B cell (primary cell): ENCODE data around the gene PDZD8. TPM values are rescaled to one million over a fixed set of nuclear protein-coding genes. Genes with fewer than 3 reads are reported as not detected.

Experiments used
- ATAC-seq: fragments of 200-7000 bp; cut with Tn5 transposase; one replicate; pipeline ENCODE4 v1.10.0; 2021; ENCODE audit warnings: low read depth, mild to moderate bottlenecking, moderate number of reproducible peaks, moderate library complexity
- CTCF ChIA-PET: fragments of 350-600 bp; sonication (Branson Sonifier 250); formaldehyde crosslinking; loops from one replicate; lab custom pipeline; 2021; ENCODE audit warnings: antibody characterized with exemption, inconsistent platforms; lab: Charles Lee
- POLR2A ChIA-PET: fragments of 350-600 bp; sonication (Branson Sonifier 250); formaldehyde crosslinking; loops from one replicate; lab custom pipeline; 2021; ENCODE audit warnings: antibody characterized with exemption; lab: Charles Lee
- DNase-seq: peaks from one replicate; pipeline ENCODE4 v3.0.0; 2013
- H2AFZ ChIP-seq: 2 replicates; pipeline ENCODE4 v1.6.1; 2012; ENCODE audit warnings: mild to moderate bottlenecking, low read depth, low read length; ENCODE audit not compliant: insufficient read depth, poor library complexity, severe bottlenecking
- H3K27ac ChIP-seq, 2 donors: 1 replicate in 1 of 2; 2 replicates in 1 of 2; pipeline ENCODE4 v1.5.1; 2012 to 2013; ENCODE audit warnings: low read length in 2 of 2, mild to moderate bottlenecking in 2 of 2, moderate library complexity in 1 of 2
- H3K27me3 ChIP-seq, 4 experiments: fragments of 200-600 bp in 1 of 4; sonication (generic) in 1 of 4; replicated peaks in 1 of 4; 1 replicate in 2 of 4; 2 replicates in 2 of 4; pipeline versions ENCODE4 v1.6.1 to v1.7.0; 2013 to 2016; ENCODE audit warnings: low read length in 3 of 4, mild to moderate bottlenecking in 2 of 4, mixed read lengths in 1 of 4, moderate library complexity in 1 of 4; ENCODE audit not compliant: insufficient read depth in 4 of 4, control insufficient read depth in 3 of 4; ENCODE audit errors: control extremely low read depth in 1 of 4
- H3K36me3 ChIP-seq, 2 experiments: replicated peaks in 1 of 2; 1 replicate in 1 of 2; 2 replicates in 1 of 2; pipeline versions ENCODE4 v1.6.1 to v1.7.1; 2013; ENCODE audit warnings: low read length in 1 of 2; ENCODE audit not compliant: insufficient read depth in 2 of 2, control insufficient read depth in 1 of 2; ENCODE audit errors: control extremely low read depth in 1 of 2, extremely low read depth in 1 of 2
- H3K4me1 ChIP-seq, 2 donors: fragments of 200-600 bp in 1 of 2; sonication (generic) in 1 of 2; 1 replicate in 1 of 2; 2 replicates in 1 of 2; pipeline versions ENCODE4 v1.5.1 to v1.6.1; 2013 to 2017; ENCODE audit warnings: low read length in 2 of 2; ENCODE audit not compliant: control insufficient read depth in 2 of 2, insufficient read depth in 2 of 2
- H3K4me2 ChIP-seq: replicated peaks from 2 replicates; pipeline ENCODE3; 2012; ENCODE audit warnings: mild to moderate bottlenecking, low read depth, low read length; ENCODE audit not compliant: poor library complexity, severe bottlenecking
- H3K4me3 ChIP-seq, 5 experiments: fragments of 200-600 bp in 1 of 5; sonication (generic) in 1 of 5; 1 replicate in 3 of 5; 2 replicates in 2 of 5; pipeline versions ENCODE4 v1.5.1 to v1.7.0; 2011 to 2016; ENCODE audit warnings: low read length in 4 of 5, mild to moderate bottlenecking in 4 of 5, low read depth in 2 of 5, control low read depth in 1 of 5, moderate library complexity in 1 of 5; ENCODE audit not compliant: insufficient read depth in 1 of 5; ENCODE audit errors: control extremely low read depth in 1 of 5, extremely low read depth in 1 of 5
- H3K79me2 ChIP-seq: fragments of 200-600 bp; sonication (generic); one replicate; pipeline ENCODE4 v1.6.0; 2016; ENCODE audit warnings: low read length; ENCODE audit not compliant: control insufficient read depth, insufficient read depth
- H3K9ac ChIP-seq: fragments of 200-600 bp; sonication (generic); 2 replicates; pipeline ENCODE4 v1.6.1; 2017; ENCODE audit warnings: mild to moderate bottlenecking, low read length, moderate library complexity
- H3K9me3 ChIP-seq, 3 donors: one replicate each; pipeline versions ENCODE4 v1.6.1 to v1.7.1; 2013; ENCODE audit warnings: low read length in 2 of 3; ENCODE audit not compliant: control insufficient read depth in 2 of 3, insufficient read depth in 1 of 3; ENCODE audit errors: control extremely low read depth in 1 of 3
- H4K20me1 ChIP-seq: 2 replicates; pipeline ENCODE4 v1.6.0; 2012; ENCODE audit warnings: mild to moderate bottlenecking, low read length; ENCODE audit not compliant: insufficient read depth, control insufficient read depth, poor library complexity, severe bottlenecking
- H3K27ac Mint-ChIP-seq: one replicate; pipeline ENCODE4 v1.8.0; 2021; ENCODE audit warnings: mixed read lengths
- H3K27me3 Mint-ChIP-seq: one replicate; pipeline ENCODE4 v1.8.0; 2021; ENCODE audit warnings: mixed read lengths
- H3K4me1 Mint-ChIP-seq: one replicate; pipeline ENCODE4 v1.8.0; 2021; ENCODE audit warnings: mixed read lengths
- H3K4me3 Mint-ChIP-seq: one replicate; pipeline ENCODE4 v1.8.0; 2021; ENCODE audit warnings: mixed read lengths
- H3K9me3 Mint-ChIP-seq: one replicate; pipeline ENCODE4 v1.8.0; 2022; ENCODE audit warnings: mixed read lengths; ENCODE audit not compliant: insufficient read depth
- EZH2 ChIP-seq: IDR thresholded peaks from 2 replicates; pipeline ENCODE4 v1.6.1; 2012; ENCODE audit warnings: borderline replicate concordance, low read depth, mild to moderate bottlenecking, moderate library complexity, low read length; ENCODE audit not compliant: insufficient read depth, poor library complexity, severe bottlenecking
- WGBS: methylation state at CpG from one replicate; pipeline ENCODE4 v1.1.5; 2013; ENCODE audit warnings: missing lambda C conversion rate; ENCODE audit not compliant: insufficient coverage; 5-methylcytosine and 5-hydroxymethylcytosine counted together
- intact Hi-C: fragments of 100-400 bp; cut with micrococcal nuclease; formaldehyde crosslinking; loops from one replicate; pipeline ENCODE4 v1.10.0; 2022
- polyA plus RNA-seq: library from polyadenylated mRNA; depleted of rRNA; stranded (reverse); fragments of >200 nt; gene quantifications from 2 replicates; pipeline ENCODE4 v1.2.3, GENCODE V29; 2012
- total RNA-seq, 2 donors: library from RNA; stranded (reverse); fragments of 120-200 nt in 1 of 2; gene quantifications; 1 replicate in 1 of 2; 2 replicates in 1 of 2; pipeline versions ENCODE4 v1.2.3 to v1.2.4, GENCODE V29; 2013 to 2022
- TF ChIP-seq, protein P1 (sequence below): fragments of 200-600 bp; IDR thresholded peaks from one replicate; pipeline ENCODE4 v1.8.0; 2022; ENCODE audit warnings: antibody characterized with exemption, mild to moderate bottlenecking

The PDZD8 gene
- total and polyA plus RNA-seq, 2 donors (not counting 1 experiment from before 2014, with no cell fraction given), result 4.9 to 13.2 TPM

- Histone ChIP-seq H3K36me3 (no peaks in the 10 kb centered on the region), H3K4me2 (no peak overlapping the region), H3K79me2 (no peaks in the 10 kb centered on the region), H3K27me3 (peaks cover 0 to 21% (median 0%) of the 10 kb centered on the region in 4 experiments), H4K20me1 (no peaks in the 10 kb centered on the region), H3K4me3 (no peak overlapping the region), H3K4me1 (no peaks in the 10 kb centered on the region), H3K9ac (no peak overlapping the region), H3K27ac (no peak overlapping the region), H2AFZ (no peak overlapping the region), H3K9me3 (no peaks in the 10 kb centered on the region)
- no peak for TF ChIP-seq EZH2
- TF ChIP-seq, protein P1, sequence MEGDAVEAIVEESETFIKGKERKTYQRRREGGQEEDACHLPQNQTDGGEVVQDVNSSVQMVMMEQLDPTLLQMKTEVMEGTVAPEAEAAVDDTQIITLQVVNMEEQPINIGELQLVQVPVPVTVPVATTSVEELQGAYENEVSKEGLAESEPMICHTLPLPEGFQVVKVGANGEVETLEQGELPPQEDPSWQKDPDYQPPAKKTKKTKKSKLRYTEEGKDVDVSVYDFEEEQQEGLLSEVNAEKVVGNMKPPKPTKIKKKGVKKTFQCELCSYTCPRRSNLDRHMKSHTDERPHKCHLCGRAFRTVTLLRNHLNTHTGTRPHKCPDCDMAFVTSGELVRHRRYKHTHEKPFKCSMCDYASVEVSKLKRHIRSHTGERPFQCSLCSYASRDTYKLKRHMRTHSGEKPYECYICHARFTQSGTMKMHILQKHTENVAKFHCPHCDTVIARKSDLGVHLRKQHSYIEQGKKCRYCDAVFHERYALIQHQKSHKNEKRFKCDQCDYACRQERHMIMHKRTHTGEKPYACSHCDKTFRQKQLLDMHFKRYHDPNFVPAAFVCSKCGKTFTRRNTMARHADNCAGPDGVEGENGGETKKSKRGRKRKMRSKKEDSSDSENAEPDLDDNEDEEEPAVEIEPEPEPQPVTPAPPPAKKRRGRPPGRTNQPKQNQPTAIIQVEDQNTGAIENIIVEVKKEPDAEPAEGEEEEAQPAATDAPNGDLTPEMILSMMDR, result no peak
- no peaks in the 10 kb centered on the region for H3K4me1 Mint-ChIP-seq
- no peaks in the 10 kb centered on the region for H3K9me3 Mint-ChIP-seq
- no peak overlapping the region for H3K27ac Mint-ChIP-seq
- peaks cover 34% of the 10 kb centered on the region for H3K27me3 Mint-ChIP-seq
- no peak for ATAC-seq
- intact Hi-C loops, result no loop called here
- 48% methylated on average over 3 of the region's 6 CpGs for WGBS
- no peak overlapping the region for H3K4me3 Mint-ChIP-seq
- DNase-seq, result no peak
- ChIA-PET POLR2A (no interaction called here), CTCF (interaction anchor here (1.4 kb wide), 1 partner anchor 33 kb away, joined by 3 read pairs; no protein-coding TSS in a partner anchor)
Measured at GRCh38 chr10:117249493-117250093, 125.6 kb downstream of the PDZD8 start.

DNA sequence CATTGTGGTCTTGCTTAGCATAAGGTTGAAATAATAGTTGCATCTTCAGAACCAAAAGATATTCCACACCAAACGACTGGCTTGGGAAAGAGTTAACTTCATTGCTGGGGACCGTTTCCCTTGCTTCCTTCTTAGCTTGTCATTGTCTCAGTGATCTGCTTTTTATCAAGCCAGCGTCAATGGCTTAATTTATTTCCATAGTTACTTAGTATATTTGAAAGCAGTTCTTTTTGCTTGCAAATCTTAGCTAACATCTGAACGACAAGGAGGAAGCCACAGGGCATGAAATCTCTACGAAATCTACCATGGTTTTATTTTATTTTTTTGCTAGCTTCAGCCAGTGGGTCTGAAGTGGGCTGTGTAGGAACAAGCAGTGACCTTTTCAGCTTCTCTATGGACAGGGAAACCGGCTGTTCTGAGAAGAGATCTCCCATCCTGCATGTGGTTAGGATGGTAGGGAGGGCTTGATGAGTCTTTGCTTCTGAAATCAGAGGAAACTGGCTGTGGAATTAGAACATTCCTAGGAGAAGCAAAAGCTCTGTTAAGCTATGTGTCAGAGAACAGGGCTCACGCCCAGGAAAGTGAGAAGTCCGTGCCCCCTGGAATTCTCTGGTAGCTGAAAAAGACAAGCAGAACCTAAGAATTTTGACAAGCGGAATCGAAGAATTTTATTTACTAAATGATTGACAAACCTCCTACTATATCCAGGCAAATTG, 126.3 kb downstream of the PDZD8 start:
- Mint-ChIP-seq H3K4me3 (no peak overlapping the region), H3K27ac (no peak overlapping the region), H3K27me3 (peaks cover 38% of the 10 kb centered on the region), H3K9me3 (no peaks in the 10 kb centered on the region), H3K4me1 (no peaks in the 10 kb centered on the region)
- ATAC-seq (no peak), DNase-seq (no peak)
- TF ChIP-seq EZH2, result no peak
- TF ChIP-seq, protein P1, result no peak
- Histone ChIP-seq H3K27me3 (peaks cover 0 to 27% (median 0%) of the 10 kb centered on the region in 4 experiments), H4K20me1 (no peaks in the 10 kb centered on the region), H3K36me3 (no peaks in the 10 kb centered on the region), H3K27ac (no peak overlapping the region), H3K4me2 (no peak overlapping the region), H2AFZ (no peak overlapping the region), H3K9me3 (no peaks in the 10 kb centered on the region), H3K79me2 (no peaks in the 10 kb centered on the region), H3K9ac (no peak overlapping the region), H3K4me1 (no peaks in the 10 kb centered on the region), H3K4me3 (no peak overlapping the region)
- POLR2A ChIA-PET, result no interaction called here
- intact Hi-C loops, result no loop called here
- CTCF ChIA-PET, result interaction anchor here (1.4 kb wide), 1 partner anchor 32 kb away, joined by 3 read pairs; no protein-coding TSS in a partner anchor
- 17% methylated on average over 3 of the region's 10 CpGs for WGBS
